Heart left ventricle (tissue), 13 donors: ENCODE data around the gene SCAF4.

Source experiments
- POLR2A ChIP-seq, 2 donors: fragments of 450-650 bp; IDR thresholded peaks; one replicate each; pipeline ENCODE4 v1.6.1; 2017; ENCODE audit warnings: antibody characterized with exemption in 2 of 2, mild to moderate bottlenecking in 2 of 2, moderate library complexity in 2 of 2
- TF ChIP-seq, protein P1 (sequence below), 12 donors: fragments of 200-600 bp; sonication (generic) in 4 of 12; IDR thresholded peaks; one replicate each; pipeline versions ENCODE4 v1.5.0 to v1.8.0; 2018 to 2022; ENCODE audit warnings: antibody characterized with exemption in 12 of 12, mild to moderate bottlenecking in 5 of 12
- donor health status: ischemic (EF 13 %, LVEDD 7.1; RV severe dilation, severe dysfunction).
- donor health status: DM: no; HTN: yes; CAD: no.
- donor health status: DM: no; HTN: no; CAD: no.
- donor health status: ischemic (EF 25% LVEDD 6.9; RV normal size, moderate dysfunction).
- donor health status: ischemic (EF 25% LVEDD 5.7; RV mildly dilated, moderate dysfunction).
- donor health status: ischemic (EF 35%, LVEDD 5.7; RV mildly dilated, moderate dysfunction).
- donor health status: nonischemic (EF 11% LVEDD 7.7; RV severe dilation, severe dysfunction).
- donor health status: DM: yes; HTN: yes; CAD: no.
- donor health status: PGD.
- donor health status: ischemic (EF 29% LVEDD 5.4; RV normal size, mild dysfunction).
- donor health status: nonischemic (EF 23%, LVEDD 6.1; RV moderate dilation, normal function).

DNA sequence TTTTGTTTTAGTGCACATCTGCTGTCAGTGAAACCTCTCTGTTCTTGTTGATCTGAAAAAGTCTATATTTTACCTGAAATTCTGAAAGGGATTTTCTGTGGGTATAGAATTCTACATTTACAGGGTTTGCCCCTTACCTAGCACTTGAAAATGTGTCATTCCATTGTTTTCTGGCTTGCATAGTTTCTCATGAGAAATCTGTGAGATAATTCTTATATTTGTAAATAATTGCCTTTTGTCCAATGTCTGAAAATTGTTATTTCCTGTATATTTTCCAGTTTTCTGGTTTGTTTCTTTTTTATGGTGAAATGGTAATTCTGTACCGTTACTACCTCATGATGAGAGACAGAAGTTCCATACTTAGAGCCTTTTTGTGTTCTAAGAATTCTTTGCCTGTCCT lies 11.8 kb upstream of the SCAF4 start:
- TF ChIP-seq, protein P1, sequence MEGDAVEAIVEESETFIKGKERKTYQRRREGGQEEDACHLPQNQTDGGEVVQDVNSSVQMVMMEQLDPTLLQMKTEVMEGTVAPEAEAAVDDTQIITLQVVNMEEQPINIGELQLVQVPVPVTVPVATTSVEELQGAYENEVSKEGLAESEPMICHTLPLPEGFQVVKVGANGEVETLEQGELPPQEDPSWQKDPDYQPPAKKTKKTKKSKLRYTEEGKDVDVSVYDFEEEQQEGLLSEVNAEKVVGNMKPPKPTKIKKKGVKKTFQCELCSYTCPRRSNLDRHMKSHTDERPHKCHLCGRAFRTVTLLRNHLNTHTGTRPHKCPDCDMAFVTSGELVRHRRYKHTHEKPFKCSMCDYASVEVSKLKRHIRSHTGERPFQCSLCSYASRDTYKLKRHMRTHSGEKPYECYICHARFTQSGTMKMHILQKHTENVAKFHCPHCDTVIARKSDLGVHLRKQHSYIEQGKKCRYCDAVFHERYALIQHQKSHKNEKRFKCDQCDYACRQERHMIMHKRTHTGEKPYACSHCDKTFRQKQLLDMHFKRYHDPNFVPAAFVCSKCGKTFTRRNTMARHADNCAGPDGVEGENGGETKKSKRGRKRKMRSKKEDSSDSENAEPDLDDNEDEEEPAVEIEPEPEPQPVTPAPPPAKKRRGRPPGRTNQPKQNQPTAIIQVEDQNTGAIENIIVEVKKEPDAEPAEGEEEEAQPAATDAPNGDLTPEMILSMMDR (IDR thresholded peaks at IDR 0.05): no peak
- TF ChIP-seq POLR2A (IDR thresholded peaks at IDR 0.05): no peak
